GM18526 (cell line): ENCODE measurements around the gene NCKAP5.

ENCODE experiments used
- POLR2A ChIP-seq: IDR thresholded peaks from 3 replicates; pipeline ENCODE4 v1.6.1; 2011; ENCODE audit not compliant: insufficient read length; ENCODE audit errors: extremely low read depth

The NCKAP5 gene

DNA sequence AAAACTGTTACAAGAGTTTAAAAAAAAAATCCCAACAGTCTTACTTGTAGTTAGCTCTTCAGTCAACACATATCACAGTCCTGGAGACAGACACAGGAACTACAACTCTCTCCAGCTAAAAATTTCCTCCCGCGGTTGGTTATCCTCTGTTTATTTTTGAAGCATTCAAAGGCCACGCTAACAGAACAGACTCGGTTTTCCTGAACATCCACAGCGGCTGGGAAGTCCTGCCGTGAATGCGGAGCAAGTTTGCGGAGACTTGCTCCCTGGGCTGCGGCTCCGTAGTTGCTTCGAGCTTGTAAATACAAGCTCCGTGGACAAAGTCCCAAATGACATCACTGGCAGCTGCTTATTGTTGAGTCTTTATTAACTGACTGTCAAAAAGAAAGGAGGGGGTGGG lies at the start of gene NCKAP5:
Gene NCKAP5, minus strand, starts transcription at position 292 of the 400 bp plus-strand sequence. CDS start 50,937 bp downstream, outside the sequence.
- TF ChIP-seq POLR2A, result no peak

DNA sequence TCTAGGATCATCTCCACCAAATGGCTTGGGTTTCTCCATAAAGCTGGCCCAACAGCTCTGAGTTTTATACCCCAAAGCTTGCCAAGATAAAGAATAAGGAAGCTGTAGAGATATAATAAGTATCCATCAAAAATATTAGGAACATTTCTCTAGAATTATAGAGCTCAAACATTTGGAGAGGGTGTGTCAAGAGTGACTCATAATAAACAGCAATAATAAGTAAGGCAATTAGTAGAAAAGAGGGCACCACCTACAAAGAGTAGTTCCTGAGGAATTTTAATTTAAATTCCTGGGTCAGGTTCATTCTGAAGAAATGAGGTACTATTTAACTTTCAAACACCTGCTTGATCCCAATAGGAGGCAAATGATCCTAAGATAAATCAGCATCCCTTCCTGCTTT lies 41.4 kb upstream of the NCKAP5 start:
- TF ChIP-seq POLR2A, result no peak

DNA sequence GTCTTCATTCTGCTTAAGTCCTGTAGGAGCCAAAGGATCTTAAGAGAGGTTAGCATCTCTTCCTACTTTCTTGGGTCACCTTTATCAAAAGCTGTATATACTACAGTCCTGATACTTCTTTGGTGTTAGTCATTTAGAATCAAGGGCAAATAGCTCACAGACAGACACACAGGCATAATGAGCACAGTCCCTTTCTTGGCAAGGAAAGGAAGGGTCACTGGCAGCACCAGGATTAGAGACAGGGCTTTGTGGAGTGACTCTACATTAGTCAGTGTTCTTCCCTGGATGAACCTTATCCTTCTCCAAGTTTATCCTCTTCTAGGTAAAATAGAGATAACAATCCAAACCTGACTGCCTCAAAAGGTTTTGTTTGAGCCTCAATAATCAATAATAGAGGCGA lies 40.0 kb upstream of the NCKAP5 start:
- no peak for TF ChIP-seq POLR2A

DNA sequence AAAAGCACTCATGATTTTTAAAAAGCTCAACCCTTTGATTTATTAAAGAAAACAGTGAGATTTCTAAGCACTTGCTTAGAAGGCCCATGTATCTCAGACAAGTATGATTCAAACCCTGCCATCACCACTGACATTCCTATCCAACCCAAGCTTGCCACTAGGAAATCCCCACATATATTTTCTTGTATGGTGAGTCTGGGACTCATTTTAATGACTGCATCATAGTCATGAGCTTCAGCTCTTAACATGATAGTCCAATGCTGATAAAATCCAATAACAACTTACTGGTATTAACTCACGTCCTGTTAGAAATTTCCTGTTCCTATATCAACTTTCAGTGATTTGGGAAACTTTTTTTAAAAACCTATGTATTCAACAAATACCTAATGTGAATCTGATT lies 39.4 kb upstream of the NCKAP5 start:
- no peak for TF ChIP-seq POLR2A

DNA sequence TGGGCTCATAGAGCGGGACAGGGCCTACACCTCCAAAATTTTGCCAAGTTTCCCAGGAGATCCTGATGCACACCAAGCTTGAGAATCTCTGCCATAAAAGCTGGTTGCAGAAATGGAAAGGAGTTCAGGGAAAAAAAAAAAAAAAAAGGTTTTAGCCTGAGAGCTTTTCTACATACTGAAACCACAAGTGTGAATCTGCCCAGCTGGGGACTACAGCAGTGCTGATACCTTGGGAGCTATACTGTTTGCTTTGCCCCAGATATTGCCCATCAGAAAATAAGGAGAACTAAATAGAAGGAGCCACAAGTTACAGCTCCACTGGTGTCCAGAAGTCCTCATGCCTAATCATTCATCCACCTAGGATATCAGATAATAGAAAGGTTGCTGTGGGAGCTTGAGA lies 38.4 kb upstream of the NCKAP5 start:
- TF ChIP-seq POLR2A, result no peak

DNA sequence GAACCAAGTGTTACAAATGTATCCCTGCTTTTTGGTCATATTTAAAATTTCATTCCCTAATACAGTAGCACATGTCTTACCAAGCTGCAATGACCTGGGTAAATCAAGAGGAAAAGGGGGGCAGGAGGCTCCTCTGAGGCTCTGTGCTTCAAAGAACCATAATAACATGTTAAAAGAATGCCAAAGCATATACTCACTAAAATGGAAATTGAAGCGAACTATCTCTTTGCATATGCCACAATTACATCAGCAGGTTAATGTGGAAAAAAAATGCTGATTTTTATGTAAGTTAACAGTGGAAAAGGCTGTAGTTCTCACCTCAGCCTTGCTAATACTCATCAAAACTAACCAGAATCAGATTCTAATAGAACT lies 37.5 kb upstream of the NCKAP5 start:
- no peak for TF ChIP-seq POLR2A

DNA sequence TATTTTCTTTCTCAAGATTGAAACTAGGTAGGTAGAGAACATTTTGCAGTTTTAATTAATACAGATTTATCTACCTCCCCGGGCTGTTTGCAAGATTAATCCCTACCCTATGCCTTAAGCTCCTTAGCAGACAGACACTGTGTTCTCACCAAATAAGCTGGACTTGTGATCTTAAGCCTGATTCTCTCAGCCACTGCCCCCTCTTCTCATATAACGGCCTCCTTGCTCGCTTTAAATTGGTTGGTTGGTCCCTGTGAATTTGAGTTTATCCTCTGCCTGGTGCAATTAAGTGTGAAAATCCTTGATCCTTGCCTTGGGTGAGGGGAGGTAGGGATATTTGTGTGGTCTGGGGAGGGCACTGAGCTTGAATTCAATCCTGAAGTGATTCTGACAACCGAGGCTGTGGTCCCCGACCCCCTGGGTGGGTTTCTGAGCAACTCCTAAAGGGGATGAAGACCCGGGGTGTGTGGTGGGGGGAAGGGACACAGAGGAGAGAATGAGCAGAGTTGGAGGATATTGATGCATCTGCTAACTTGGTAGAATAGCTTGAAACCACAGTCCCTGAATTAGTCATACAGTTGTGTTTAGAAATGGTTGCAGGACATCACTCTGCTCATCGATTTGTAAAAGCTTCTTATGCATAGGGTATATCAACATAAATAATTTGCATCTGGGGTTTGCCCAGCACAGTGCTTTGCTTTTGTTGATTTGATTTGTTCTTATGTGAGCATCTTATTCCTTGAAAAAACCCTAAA lies 36.9 kb upstream of the NCKAP5 start:
- no peak for TF ChIP-seq POLR2A

DNA sequence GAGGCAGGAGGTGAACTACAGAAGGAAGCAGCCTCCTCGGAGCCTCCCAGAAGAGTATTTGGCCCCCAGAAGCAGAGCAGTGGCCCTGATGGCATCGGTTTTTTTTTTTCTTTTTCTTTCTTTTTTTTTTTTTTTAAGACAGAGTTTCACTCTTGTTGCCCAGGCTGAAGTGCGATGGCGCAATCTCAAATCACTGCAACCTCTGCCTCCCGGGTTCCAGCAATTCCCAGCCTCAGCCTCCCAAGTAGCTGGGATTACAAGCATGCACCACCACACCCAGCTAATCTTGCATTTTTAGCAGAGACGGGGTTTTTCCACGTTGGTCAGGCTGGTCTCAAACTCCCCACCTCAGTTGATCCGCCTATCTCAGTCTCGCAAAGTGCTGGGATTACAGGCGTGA lies 34.8 kb upstream of the NCKAP5 start:
- no peak for TF ChIP-seq POLR2A

DNA sequence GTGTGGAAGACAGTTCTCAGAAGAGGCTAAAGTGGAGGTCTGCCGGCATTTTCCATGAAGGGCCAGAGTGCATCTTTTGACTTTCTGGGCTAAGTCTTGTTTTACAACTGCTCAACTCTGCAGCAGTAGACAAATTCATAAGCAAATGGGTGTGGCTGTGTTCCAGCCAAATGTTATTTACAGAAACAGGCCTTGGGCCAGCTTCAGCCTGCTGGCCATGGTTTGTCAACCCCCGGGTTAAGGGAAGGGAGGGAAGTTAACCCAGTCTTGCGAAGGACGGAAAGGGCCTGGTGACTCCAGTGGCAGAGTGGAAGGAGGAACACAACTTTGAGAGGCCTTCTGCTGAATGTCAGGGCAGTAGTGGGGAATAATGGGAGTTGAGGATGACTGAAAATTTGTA lies 34.3 kb upstream of the NCKAP5 start:
- TF ChIP-seq POLR2A, result no peak

DNA sequence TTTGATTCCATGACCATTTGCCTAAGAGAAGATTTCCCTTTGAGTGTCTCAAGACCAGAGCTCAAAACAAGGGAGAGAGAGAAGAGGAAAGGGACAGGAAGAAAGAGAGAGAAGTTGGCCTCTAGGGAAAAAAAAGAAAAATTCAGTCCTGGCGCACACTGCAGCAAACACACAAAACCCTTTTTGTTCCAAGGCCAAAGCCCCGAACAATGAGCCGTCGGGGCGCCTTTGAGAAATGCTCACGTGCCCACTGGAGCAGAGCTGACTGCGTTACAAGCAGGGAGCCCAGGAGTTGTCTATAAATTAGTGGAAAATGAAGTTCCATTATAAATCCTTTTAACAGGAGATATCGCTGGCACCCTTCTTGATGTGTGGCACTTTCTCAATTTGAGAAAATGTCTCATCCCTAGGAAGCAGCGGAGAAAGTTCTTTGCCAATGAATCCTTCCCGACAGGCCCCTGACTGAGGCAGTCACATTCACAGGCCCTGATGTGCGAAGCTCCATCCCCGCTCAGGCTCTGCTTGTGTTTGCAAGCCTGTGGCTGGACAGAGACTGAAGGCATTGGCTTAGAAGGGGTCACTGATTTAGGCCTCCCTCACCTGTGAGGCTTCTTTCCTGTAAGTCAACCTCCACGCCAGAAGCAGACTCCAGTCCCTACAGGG lies 32.1 kb upstream of the NCKAP5 start:
- no peak for TF ChIP-seq POLR2A

DNA sequence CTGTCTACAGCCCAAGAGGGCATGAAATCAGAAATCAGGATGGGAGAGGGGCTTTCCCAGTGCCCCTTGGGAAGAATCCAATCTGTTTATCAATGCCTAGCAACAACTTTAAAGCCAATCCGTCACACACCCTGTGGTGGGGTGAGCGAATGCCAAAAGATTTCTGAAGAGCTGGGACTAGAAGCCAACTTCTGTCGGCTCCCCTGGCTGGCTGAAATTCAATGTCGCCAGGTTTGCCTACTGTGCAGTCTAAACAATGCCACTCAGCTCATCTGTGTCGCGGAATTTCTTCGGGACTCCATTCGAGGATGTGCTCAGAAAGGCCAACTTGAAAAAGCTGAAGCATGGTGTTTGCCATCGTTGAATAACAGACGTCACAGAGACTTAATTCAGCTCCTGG lies 31.5 kb upstream of the NCKAP5 start:
- no peak for TF ChIP-seq POLR2A

DNA sequence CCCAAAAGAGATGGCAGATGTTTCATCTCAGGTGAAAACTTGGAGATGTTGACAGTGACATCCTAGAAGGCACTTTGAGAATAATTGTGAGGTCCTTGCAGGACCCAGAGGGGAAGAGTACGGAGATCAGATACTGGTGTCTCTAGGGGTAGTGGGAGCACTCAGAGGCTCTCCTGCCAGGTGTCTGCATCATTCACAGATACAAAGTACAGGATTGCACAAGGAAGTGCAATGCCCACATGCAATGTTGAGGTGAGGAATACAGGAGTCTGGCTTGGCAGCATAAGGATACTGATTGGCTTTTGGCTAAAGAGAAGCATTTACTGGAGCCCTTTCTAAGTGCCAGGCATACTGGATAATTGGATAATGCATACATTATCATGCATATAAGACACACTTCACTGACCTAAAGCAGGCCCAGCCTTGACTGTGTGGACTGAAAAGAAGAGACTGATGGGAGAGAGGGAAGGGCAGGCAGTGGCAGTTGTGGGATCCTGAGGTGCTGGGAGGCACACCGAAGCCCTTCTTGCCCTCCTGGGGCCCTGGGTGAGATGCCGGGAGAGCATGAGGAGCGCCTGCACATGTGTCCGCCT lies 31.0 kb upstream of the NCKAP5 start:
- TF ChIP-seq POLR2A, result no peak

DNA sequence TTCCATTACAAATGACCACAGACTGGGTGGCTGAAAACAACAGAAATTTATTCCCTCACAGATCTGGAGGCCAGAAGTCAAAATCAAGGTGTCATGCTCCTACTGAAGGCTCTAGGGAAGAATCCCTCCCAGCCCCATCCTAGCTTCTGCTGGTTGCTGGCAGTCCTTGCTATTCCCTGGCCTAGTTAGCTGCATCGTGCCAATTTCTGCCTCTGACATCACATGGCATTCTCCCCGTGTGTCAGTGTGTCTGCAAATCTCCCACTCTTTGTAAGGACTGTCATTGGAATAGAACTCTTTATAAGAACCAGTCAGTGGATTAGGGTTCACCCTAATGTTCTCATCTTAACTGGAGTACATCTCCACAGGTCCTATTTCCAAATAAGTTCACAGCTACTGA lies 30.5 kb upstream of the NCKAP5 start:
- no peak for TF ChIP-seq POLR2A

DNA sequence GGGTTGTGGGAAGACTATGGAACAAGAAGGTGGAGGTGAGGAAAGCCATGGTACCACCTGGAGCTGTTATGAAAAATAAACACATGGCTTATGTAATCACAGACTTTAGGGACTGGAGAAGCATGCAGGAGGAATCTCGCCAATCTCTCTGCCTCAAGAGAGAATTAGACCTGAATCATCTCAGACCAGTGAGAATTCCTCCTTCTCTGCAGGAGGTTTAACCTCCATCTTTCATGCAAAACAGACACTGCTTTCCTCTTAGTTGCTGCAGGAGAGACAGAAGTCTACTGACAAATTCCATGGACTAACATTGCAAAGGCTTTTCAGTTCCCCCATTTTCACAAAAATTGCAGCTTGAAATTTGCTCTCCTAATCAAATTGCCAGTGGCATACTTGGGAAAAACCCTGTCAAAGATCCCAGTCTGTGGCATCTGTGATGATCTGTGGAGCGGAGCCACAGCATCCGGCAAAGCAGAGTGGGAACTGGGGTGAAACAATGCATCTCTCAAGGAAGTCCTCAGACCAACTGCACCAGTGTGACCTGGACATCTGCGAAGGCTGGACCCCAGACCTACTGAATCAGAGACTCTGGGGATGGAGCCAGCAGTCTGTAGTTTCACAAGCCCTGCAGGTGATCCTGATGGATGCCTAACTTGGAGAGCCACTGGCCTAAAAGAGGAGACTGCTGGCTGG lies 28.6 kb upstream of the NCKAP5 start:
- no peak for TF ChIP-seq POLR2A

DNA sequence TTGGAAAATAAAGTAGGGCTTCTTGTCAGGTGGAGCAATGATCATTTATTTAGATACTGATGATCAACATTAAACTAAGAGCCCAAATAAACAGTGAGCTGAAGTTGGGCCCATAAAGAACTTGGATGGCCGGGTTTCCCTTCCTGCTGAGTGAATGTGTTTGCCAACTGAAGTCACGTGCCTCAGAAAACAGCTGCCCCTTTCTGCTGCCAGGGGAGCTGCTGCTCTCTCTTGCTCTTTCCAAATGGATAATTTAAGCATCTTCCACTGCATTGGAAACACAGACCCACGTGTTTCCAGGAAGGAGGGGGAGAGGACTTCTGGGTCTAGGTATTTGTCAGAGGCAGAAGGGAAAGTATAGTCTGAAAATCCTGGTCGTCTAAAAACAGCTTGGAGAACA lies 22.9 kb upstream of the NCKAP5 start:
- no peak for TF ChIP-seq POLR2A

DNA sequence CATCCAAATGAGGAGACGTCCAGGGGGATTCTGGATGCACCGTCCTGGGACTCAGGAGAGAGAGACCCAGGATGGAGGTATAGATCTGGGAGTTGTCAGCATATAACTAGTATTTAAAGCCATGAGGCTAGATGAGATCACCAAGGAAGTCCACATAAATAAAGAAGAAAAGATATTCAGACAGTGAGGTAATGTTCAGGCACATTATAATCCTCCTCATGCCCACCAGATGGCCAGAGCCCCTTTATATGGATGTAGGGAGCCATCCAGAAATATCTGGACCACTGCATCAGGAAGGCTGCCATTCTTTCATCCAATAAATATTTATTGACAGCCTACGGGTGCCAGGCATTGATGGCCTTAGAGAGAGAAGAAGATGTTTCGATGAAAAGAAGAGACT lies 21.2 kb upstream of the NCKAP5 start:
- no peak for TF ChIP-seq POLR2A
